Glutamatergic neuron (in vitro differentiated cells): ENCODE measurements around the gene AGAP1. TPM values are rescaled to one million over a fixed set of nuclear protein-coding genes. Genes with fewer than 3 reads are reported as not detected.

ENCODE experiments used
- DNase-seq: peaks from one replicate; pipeline ENCODE4 v3.0.0; 2022
- H3K27ac Mint-ChIP-seq: one replicate; pipeline ENCODE4 v1.8.0; 2020; ENCODE audit warnings: mild to moderate bottlenecking, mixed read lengths, inconsistent platforms; ENCODE audit not compliant: unreplicated experiment
- H3K27me3 Mint-ChIP-seq: one replicate; pipeline ENCODE4 v1.8.0; 2020; ENCODE audit warnings: mild to moderate bottlenecking, moderate library complexity, mixed read lengths, inconsistent platforms; ENCODE audit not compliant: unreplicated experiment
- H3K36me3 Mint-ChIP-seq: one replicate; pipeline ENCODE4 v1.8.0; 2020; ENCODE audit warnings: mild to moderate bottlenecking, mixed read lengths, inconsistent platforms; ENCODE audit not compliant: unreplicated experiment
- H3K4me1 Mint-ChIP-seq: one replicate; pipeline ENCODE4 v1.8.0; 2020; ENCODE audit warnings: mild to moderate bottlenecking, low read depth, mixed read lengths, inconsistent platforms; ENCODE audit not compliant: unreplicated experiment
- H3K4me3 Mint-ChIP-seq: one replicate; pipeline ENCODE4 v1.8.0; 2020; ENCODE audit warnings: mild to moderate bottlenecking, mixed read lengths, inconsistent platforms; ENCODE audit not compliant: unreplicated experiment
- H3K9me3 Mint-ChIP-seq: one replicate; pipeline ENCODE4 v1.8.0; 2020; ENCODE audit warnings: mild to moderate bottlenecking, moderate library complexity, mixed read lengths, inconsistent platforms; ENCODE audit not compliant: unreplicated experiment
- CTCF ChIP-seq: fragments of 200-600 bp; sonication (generic); IDR thresholded peaks from one replicate; pipeline ENCODE4 v1.5.0; 2021; ENCODE audit not compliant: partially characterized antibody, unreplicated experiment
- total RNA-seq: library from RNA; stranded (reverse); fragmentation: NEBNext Ultra II Directional; extraction: Animal tissue kit (Norgen Biotek cat#: 25700); gene quantifications from one replicate; pipeline ENCODE4 v1.2.1, GENCODE V29; 2021; ENCODE audit not compliant: unreplicated experiment

The AGAP1 gene
- total RNA-seq, 1 donor from 2014 or later = 153 TPM

- Mint-ChIP-seq H3K36me3 (no peaks in the 10 kb centered on the region), H3K4me1 (peaks cover 36% of the 10 kb centered on the region), H3K9me3 (peaks cover 9% of the 10 kb centered on the region), H3K4me3 (no peak overlapping the region), H3K27me3 (peaks cover 2% of the 10 kb centered on the region), H3K27ac (peak overlapping the region; percentile 94)
- DNase-seq = peak; percentile 54
- no peak for TF ChIP-seq CTCF
Observed at GRCh38 chr2:235630718-235631296, 137.0 kb downstream of the AGAP1 start.

GRCh38 chr2:235634435-235635158, 140.8 kb downstream of the AGAP1 start:
- H3K4me1 Mint-ChIP-seq = peaks cover 56% of the 10 kb centered on the region
- peaks cover 8% of the 10 kb centered on the region for H3K9me3 Mint-ChIP-seq
- no peak overlapping the region for H3K4me3 Mint-ChIP-seq
- peaks cover 7% of the 10 kb centered on the region for H3K27me3 Mint-ChIP-seq
- DNase-seq = no peak
- TF ChIP-seq CTCF = no peak
- peak overlapping the region; percentile 67 for H3K27ac Mint-ChIP-seq
- no peaks in the 10 kb centered on the region for H3K36me3 Mint-ChIP-seq

GRCh38 chr2:235636546-235636945, 142.7 kb downstream of the AGAP1 start:
- Mint-ChIP-seq H3K36me3 (no peaks in the 10 kb centered on the region), H3K27me3 (peaks cover 6% of the 10 kb centered on the region), H3K27ac (peak overlapping the region; percentile 48), H3K9me3 (peaks cover 7% of the 10 kb centered on the region), H3K4me1 (peaks cover 62% of the 10 kb centered on the region), H3K4me3 (no peak overlapping the region)
- DNase-seq = no peak
- TF ChIP-seq CTCF = no peak

- H3K4me1 Mint-ChIP-seq = peaks cover 63% of the 10 kb centered on the region
- peaks cover 15% of the 10 kb centered on the region for H3K27me3 Mint-ChIP-seq
- DNase-seq = no peak
- H3K36me3 Mint-ChIP-seq = no peaks in the 10 kb centered on the region
- peak overlapping the region; percentile 2 for H3K27ac Mint-ChIP-seq
- TF ChIP-seq CTCF = no peak
- H3K4me3 Mint-ChIP-seq = no peak overlapping the region
- H3K9me3 Mint-ChIP-seq = peaks cover 7% of the 10 kb centered on the region
Observed at GRCh38 chr2:235637896-235638295, 144.1 kb downstream of the AGAP1 start.
